Stimulated activated CD4-positive, alpha-beta T cell treated with anti-CD3 and anti-CD28 coated beads, TNF-alpha, amount 100 ng/mL, for 48 hours (primary cell): Measurements from ENCODE around the gene SLC6A1.

ENCODE experiments used
- DNase-seq, 3 donors: peaks; one replicate each; pipeline ENCODE4 v3.0.0-alpha.2; 2020; ENCODE audit warnings: low read depth in 3 of 3

SLC6A1 gene

GRCh38 chr3:10970306-10970960 lies 22.1 kb upstream of the SLC6A1 start:
- no peak for DNase-seq

- no peak for DNase-seq
Measured at GRCh38 chr3:10972072-10972782, 20.3 kb upstream of the SLC6A1 start.

- DNase-seq: no peak
Measured at GRCh38 chr3:10973046-10973595, 19.4 kb upstream of the SLC6A1 start.

DNA sequence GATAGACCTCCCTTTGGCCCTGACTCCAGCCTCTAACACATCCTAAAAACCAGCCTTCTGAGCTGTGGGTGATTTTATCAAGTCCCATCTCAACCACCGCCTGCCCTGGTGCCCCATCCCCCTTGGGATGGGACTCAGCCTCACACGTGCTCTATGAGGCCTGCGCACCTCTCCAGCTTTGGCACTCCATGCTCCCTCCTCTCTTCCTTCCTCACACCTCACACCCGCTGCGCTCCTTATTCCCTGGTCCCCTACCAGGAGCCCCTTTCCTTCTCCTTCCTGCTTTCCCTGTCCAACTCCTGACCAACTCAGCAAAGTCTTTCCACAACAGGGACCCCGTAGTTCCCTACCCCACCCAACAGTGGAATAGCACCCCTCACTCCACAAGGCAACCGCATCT lies 18.4 kb upstream of the SLC6A1 start:
- no peak for DNase-seq

DNA sequence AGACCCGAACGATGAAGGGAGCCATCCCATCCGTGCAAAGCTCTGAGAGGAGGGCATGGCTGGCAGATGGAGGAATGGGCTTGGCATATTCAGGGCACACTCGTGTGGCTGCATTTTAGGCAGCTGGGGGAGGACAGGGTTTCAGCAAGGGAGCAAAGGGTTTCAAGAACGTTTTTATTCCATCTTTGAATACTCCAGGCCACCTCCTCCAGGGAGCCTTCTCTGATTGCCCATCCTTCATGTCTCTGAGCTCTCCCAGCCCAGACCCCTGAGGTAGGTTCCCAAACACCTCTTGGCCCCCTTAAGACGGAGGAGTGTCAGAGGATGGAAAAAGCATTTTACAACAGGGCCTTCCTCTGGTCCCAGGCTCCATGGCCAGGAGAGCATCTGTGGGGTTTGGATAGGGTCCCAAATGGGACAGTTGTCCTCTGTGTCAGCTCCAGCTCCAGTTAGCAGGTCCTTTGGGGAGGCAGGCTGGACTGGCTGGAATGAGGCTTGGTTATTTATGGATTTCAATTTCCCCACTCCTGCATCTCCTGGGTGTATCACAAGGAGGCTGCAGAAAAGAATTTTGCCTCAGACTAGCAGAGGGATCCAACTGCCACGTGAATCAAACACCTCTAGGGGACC lies 17.7 kb upstream of the SLC6A1 start:
- no peak for DNase-seq

DNA sequence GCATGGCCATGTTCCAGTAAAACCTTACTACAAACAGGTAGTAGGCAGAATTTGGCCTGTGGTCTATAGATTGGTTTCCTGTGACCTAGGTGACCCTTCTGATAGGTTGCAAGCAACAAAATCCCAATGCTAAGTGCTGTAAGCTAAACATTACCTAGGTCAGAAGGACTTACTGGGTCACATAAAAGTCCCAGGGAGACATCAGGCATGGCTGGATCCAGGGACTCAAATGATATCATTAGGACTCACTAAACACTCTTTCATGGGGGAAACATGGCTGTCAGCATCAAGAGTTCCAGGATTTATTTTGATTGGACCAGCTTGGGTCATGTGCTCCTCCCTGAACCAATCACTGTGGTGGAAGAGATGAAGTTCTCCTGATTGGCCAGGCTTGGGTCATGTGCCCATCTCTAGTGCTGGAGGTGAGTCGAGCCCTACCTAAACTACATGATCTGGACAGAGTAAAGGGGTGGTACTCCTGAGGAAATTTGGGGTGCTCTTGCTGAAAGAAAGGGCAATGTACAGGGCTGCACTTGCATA lies 16.8 kb upstream of the SLC6A1 start:
- no peak for DNase-seq

DNA sequence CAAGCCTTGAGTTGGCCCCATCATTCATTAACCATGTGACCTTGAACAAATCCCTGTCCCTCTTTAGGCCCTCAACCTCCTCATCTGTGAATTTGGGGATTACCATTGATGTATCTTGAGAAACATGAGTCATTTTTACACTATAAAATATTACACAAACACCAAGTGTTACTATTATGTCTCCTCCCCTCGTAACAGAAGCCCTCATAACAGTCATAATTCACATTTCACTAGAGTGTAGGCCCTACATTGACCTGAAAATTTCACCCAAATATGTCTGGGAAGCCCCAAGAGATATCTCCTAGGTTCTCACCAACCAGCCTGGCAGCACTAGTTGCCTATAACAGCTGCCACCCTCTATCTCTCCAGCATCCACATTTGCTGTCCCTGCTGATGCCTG lies 15.8 kb upstream of the SLC6A1 start:
- DNase-seq: no peak

GRCh38 chr3:10977892-10978510 lies 14.5 kb upstream of the SLC6A1 start:
- DNase-seq: no peak

GRCh38 chr3:10978956-10979355 lies 13.6 kb upstream of the SLC6A1 start:
- DNase-seq: no peak

DNA sequence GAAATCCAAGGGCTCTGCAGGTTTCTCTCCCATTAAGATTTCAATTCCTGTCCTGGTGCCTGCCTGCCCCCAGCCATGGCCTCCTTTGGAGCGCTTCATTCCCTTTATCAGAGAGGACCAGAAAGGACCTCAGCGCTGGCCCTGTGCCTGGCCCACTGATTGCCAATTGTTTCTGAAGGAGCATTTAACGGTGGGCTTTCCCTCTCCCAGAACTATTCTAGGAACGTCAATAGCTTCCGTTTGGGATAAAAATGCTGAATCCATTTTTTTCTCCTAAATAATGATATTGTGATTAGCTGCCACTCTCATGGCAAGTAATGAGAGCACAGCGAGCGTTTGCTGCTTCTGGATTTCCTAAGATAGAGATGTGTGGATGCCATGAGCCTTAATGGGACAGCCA lies 12.2 kb upstream of the SLC6A1 start:
- no peak for DNase-seq

DNA sequence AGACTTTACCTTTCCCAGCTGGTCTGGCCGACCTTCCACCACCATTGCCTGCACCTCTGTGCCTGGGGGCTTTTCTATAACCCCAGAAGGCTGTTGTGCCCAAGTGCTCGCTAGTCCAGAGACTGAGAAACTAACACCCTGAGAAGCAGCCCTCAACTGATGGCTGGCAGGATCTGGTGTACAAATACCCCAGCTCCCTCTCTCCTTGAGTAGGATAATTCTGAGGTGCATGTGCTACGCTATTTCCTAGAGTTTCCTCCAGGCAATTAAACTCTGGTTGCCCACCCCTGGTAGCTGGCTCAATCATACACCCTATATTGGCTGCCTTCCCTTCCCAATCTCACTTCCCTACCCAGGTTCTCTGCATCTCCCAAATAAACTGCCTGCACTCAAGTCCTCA lies 11.5 kb upstream of the SLC6A1 start:
- no peak for DNase-seq

- DNase-seq: no peak
Measured at GRCh38 chr3:10981961-10982360, 10.6 kb upstream of the SLC6A1 start.

DNA sequence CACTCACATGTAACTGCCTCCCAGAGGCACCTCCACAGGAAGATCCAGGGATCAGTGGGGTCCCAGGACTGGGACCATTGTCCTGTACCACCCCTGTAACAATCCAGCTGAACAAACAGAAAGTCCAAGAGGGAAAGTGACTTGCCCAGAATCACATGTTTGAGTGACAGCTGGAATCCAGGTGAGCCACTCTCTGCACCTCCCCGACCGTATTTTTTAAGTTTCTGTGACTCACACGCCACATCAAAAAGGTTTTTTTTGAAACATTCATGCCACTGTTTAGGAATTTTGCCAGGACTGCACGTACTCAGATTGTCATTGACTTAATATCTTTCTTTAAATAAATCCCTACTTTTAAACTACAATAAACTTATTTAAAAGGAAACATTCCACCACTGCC lies 9.8 kb upstream of the SLC6A1 start:
- DNase-seq: no peak

- peak in 1 of 3 donors; percentile 9 for DNase-seq
Measured at GRCh38 chr3:10983219-10983916, 9.2 kb upstream of the SLC6A1 start.

GRCh38 chr3:10984371-10984896 lies 8.1 kb upstream of the SLC6A1 start:
- no peak for DNase-seq

GRCh38 chr3:10985181-10985580 lies 7.4 kb upstream of the SLC6A1 start:
- no peak for DNase-seq

DNA sequence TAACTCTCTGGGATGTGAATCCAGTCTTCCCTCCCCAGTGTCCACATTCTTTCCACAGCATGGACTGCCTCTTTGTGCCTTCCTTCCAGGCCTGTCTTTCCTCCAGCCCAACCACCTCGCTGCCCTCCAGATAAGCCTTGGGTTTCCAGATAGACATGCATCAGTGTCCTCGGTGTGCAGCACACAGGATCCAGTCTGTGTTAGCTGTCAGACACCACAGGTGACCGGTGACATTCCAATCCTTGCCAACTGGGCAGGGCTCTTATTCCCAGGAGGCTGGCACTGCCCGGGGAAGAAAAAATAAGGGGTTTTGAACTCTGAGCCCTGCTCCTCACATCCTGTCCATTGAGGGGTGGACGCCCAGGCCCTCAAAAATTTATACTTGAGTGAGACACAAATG lies 6.0 kb upstream of the SLC6A1 start:
- DNase-seq: no peak

DNA sequence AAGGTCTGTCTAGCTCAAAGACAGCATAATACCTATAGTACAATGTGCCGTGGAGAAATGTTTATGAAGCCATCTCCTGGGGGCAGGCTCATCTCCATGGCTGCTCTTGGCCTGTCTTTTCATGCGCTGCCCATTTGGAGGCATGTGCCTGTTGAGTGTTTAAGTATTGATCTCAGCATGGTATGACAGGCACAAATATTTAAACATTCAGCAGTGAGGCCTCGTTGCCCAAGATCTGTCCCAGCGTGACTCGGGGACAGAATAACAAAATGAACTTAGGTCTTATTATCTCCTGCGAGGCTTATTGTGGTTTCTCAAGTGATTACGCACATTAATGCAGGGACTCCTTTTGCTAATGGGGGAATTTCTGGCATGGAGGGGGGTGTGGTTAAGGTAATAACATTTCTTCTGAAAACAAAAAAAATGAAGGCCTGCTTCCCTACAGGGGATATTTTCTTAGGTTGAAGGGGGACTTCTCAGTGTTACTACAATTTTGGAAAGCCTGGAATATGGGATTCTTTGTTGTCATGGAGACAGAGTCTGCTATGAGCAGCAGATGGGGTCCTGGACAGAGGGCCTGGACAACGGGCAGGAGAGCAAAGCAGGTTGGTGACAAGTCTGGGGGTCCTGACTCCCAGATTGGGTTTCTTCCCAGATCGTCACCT lies 4.4 kb upstream of the SLC6A1 start:
- no peak for DNase-seq

DNA sequence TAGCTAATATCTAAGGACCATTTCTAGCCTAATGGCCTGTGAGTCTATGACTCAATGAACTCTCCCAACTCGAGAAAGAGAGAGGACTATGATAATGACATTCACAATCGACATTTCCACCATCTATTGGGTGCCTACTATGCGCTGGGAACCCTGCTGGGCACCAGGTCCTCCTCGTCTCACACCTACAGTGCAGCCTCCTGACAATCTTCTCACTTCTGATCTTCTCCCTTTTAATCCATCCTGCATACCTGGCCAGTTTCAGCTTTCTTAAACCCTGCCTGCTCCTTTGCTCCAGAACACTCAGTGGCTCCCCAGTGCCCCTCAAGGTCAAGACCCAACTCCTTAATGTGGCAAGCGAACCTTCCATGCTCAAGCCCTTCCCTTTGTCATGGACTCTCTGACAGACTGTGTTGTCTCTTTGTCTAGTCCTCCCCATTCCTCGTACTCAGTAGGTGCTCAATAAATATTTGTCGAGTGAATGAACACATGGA lies 3.5 kb upstream of the SLC6A1 start:
- DNase-seq: no peak

DNA sequence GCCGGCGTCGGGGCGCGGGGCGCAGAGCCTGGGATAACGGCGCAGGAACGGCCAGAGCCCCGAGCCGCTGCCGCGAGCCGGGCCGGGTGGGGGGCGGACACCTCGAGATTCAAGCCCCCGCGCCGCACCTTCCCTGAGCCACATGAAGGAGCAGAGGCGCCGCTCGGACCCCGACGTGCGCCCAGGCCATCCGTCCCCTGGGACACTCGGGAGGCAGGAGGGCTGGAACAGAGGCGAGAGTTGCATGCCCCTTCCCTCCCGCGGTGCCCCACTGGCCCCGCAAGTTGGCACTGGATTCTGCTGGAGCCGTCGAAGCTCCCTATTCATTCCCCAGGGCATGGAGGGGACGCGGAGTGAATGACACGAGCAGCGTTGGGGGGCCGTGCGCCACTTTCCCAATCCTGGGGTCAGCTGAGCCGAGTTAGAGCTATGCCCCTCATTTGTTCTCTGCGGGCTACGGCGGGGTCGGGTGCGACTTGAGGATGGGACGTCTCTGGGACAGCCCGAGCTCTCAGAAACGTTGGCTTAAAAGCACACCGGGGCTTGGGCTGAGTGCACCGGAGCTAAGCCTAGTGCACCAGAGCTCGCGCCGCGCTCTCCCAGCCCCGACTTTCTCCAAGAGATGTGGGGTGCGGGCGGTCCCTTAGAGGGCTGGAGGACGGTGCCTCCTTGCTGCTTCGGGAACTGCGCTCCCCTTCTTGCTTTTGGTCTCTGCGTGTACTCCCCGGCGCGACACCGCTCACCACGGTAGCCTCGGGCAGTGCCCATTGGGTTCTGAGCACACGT lies 588 bp downstream of the SLC6A1 start:
- no peak for DNase-seq
